Stimulated activated CD4-positive, alpha-beta T cell treated with anti-CD3 and anti-CD28 coated beads, Interleukin-2, amount 100 ng/mL, for 4 hours (primary cell): ENCODE data around the gene TRIM65.
A peak's percentile ranks its signal among the peaks of the same experiment; 100 is the strongest.

Source experiments
- DNase-seq: peaks from one replicate; pipeline ENCODE4 v3.0.0-alpha.2; 2020; ENCODE audit warnings: low read depth

TRIM65 gene

DNA sequence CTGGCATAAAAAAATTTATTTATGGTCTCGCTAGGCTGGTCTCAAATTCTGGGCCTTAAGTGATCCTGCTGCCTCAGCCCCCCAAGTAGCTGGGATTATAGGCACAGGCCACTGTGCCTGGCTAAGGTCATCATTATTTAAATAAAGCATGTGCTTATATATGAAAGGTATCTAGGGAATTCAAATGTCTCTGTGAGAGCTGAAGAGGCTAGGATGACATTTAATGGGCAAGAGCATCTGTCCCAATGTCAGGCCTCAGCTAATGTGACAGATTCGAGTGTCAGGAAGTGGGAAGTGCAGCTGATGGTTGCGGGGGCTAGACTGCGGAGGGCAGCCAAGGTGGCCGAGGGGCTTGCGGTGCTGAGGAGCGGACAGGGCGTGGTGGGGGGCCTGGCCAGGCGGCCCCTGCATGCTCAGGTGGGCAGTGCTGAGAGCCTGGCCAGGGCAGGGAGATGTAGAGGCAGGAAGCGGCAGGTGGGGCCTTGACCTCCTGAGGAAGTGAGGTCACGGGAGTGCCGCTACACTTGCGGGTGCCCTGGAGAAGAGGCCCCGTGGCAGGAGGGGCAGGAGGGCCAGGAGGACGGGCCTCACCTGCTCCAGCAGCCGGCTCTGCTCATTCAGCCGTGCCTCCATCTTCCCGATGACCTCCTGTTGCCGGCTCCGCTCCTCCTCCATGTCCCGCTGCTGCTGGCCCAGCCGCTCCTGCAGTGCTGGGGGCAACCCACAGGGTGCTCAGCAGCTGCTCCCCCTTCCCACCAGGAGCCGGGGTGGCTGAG lies 20.6 kb upstream of the TRIM65 start:
- DNase-seq, result no peak

DNA sequence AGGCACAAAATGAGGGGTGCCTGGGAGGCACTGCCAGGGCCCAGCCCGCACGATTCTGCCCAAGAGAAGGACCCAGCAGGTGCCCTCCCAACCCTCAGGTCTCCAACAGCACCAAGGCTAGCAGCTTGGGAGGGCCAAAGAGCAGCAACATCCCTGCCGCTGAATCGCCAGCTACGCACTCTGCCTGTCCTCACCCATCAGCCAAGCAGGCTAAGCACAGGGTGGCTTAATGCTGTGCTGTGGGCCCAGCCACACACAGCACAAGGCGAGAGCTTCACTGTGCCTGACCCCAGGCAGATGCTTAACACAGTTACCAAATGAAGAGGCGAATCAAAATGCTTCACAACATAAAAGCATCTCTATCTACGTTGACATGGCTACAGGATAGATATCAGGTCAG lies 18.5 kb upstream of the TRIM65 start:
- DNase-seq, result no peak

DNA sequence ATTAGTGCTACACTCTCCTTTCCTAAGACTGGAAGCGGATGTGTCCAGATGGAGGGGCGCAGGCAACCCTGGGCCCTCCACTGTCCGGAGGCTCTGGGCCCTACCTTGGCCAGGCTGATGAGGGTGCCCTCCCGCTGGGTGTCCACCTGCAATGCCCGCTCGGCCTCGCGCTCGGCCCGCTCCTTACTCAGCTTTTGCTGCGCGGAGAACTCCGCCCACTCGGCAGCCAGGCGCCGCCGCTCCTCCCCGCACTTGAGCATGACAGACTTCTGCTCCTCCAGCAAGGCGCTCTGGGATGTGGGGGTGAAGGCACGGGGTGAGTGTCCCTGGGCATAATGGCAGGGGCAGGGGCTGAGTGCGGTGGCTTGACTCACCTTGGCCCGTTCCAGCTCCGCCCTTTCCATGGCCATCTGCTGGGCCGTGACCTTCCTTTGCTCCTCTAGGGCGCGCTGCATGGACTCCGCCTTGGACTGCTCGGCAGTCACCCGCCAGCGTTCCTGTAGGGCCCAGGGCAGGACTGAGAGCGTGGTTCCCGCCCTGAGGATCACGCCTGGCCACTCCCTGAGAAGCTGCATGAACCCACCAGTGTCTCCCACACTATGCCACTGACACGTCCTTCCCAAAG lies 18.0 kb upstream of the TRIM65 start:
- no peak for DNase-seq

DNA sequence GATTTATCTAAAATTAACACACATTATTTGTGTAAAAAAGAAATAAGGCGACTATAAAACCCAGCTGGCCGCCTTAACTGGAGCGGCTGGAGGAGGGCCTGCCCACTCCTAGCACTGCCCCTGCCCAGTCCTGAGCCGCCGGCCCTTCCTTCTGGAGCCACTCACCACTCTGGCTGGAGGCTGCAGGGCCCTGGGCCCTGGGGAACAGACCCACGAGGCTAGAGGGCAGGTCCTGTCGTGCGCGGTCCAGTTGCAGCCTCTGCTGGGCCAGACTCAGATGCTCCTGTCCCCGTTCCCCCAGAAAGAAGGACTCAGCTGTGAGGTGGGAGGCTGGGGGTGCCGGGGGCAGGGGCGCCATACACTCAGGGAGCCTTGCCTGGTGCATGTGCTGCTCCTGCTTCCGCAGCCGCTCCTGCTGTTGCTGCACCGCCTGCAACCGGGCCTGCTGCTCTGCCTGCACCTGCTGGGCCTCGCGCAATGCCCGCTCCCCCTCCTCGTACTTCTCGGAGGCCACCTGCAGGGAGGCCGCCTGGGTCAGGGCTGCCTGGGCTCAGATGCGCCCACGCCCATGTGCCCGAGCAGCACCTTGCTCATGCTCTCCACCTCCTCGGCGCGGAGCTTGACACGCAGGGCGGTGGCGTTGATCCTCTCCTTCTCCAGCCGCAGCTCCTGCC lies 16.9 kb upstream of the TRIM65 start:
- no peak for DNase-seq

DNA sequence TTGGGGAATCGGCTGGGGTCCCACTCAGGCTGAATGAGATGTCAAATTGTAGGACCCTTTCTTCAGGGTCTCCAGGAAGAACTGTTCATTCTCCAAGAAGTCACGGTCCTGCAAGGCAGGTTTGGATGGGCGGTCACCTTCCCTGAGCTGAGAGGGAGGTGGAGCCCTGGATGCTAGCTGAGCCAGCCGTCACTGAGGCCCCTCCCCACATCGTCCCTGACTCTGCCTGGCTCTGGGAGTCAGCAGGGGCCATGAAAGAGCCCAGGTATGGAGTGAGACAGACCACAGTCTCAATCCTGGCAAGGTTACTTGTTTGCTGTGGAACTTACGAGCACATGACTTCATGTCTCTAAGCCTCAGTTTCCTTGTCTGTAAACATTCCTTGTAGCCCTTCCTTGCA lies 13.9 kb upstream of the TRIM65 start:
- DNase-seq, result no peak

DNA sequence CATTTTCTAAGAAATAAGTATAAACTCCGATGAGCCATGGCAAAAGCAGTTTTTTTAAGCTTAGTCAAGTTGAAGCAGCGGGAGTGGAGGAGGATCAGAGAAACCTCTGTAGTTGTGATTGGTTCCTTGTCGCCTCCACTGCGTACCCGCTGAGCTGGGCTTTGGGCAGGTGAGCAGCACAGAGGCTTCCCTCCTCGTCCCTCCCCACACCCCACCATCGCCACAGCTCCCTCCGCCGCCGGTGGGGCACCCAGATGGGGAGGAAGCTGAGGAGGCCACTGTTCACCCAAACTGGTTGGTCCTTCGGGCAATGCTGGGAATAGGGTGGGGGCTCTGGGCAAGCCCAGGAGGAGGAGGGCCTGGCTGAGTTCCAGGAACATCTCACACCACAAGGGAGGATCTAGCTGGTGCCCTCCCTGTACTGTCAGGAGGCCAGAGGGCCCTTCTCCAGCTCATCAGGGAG lies 13.1 kb upstream of the TRIM65 start:
- no peak for DNase-seq

DNA sequence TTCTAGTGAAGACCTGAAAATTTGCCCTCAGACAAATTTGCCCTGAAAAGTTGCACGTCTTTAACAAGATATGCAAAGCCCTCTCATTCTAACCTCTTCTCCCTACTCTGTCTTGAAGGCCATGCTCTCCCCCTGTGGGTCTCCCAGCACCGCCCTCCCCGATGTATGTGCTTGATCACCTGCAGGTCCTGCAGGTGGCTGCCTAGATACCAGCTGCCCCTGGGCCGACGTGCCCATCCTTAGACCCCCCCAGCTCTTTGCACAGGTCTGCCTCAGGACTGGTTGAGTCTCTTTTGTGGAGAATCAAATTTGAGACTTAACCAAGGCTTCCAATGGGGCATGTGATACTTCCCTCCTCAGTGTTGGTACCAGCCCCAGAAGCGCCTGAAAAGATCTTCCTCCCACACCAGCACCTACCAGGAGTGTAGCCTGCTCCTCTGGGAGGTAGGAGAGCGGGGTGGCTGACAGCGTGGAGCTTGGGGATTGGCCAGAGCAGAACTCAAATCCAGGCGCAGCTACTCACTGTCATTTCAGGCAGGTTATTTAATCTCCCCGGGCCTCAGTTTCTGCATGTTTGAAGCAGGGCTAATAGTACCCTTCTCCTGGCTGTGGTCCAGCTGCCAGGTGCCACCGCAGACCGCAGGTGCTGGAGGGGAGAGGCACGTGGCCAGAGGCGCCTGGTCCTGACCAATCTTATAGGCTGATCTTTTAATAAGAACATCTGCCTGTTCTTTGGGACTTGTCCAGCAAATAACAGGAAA lies 12.5 kb upstream of the TRIM65 start:
- DNase-seq, result no peak

DNA sequence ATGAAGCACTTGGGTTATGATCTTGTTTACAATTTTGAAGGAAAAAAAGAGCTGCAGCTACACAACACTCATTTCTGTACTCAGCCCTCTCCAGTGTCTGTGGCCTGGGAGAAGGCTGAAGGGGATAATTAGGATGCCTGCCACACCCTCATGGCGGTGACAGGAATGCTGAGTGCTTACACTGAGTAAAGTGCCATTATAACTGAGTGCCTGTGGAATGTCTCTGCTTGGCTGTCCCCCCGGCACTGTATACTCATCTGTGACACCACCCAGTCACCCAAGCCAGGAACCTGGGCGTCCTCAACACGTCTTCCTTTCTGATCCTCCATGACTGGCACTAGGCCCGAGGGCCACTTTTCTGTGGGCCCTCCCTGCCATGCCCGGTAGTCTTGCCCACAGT lies 11.4 kb upstream of the TRIM65 start:
- DNase-seq, result no peak

DNA sequence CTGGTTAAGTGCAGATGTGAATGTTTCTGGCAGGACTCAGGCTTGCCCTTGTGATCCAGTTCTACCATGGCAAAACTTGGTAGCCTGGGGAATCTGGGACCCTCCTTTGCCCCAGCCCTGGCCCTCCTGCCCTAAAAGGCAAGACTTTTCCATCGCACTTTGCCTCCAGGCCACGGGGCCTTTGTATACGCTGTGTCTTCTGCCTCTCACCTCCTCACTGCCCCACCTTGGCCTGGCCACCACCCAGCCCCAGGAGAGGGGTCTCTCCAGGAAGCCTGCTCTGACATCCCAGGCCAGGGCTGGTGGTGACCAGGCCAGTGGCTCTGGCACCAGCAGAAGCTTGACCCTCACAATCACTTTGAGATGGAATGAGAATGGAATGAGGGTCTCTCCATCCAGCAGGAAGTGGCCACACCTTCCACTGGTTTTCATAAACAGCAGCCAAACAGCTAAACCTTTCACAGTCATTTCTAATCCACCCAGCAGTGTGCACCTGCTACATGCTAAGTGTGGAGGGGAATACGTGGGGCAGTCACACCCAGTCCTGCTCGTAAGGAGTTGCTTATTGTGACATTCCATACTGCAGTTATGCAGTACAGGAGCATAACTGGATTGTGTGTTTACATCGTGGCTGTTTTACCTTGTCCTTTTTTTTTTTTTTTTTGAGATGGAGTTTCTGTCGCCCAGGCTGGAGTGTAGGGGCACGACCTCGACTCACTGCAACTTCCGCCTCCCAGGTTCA lies 9.6 kb upstream of the TRIM65 start:
- DNase-seq, result no peak

DNA sequence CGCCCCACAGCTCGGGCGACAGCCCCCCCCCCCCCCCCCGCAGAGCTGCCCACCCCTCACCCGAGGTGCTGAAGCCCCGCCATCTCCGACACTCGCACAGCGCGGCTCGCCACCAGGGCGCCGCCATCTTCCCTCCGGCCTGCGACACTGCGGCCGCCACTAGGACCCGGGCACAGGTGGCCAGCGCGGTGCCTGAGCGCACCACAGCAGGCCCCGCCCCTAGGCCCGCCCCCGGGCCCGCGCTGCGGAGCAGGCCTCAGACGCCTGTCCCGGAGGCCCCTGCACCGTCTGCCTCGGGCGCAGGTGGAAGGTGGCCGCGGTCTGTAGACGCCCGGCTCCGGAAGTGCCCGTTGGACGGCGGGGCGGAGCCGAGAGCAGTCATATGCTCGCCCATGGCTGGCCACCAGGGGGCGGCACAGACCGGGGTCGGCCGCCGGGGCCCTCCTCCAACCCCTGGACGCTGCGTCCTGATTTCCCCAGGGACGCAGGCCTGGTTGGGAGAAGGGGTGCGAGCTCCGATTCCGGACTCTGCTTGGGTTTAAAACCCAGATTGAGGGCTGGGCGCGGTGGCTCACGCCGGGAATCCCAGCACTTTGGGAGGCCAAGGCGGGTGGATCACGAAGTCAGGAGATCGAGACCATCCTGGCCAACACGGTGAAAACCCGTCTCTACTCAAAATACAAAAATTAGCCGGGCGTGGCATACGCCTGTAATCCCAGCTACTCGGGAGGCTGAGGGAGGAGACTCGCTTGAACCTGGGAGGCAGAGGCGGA lies 8.2 kb upstream of the TRIM65 start, which contains the start of gene MRPL38:
TSS of gene MRPL38 (minus strand) at position 136 of the 773 bp plus-strand sequence. CDS start at position 127, 9 bp downstream.
- DNase-seq, result peak; percentile 83

DNA sequence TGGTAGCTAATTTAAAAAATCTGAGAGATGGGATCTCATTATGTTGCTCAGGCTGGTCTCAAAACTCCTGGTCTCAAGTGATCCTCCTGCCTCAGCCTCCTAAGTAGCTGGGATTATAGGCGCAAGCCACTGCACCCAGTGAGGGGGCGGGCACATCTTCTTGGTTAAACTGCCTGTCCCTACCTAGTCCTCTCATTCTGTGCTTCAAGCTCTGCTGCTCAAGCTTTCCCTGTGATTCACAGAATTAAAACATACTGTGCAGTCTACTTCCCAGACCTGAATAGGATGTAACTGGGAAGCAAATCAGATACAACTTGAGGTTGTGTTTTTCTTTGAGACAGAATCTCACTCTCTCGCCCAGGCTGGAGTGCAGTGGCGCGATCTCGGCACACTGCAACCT lies 5.7 kb upstream of the TRIM65 start:
- no peak for DNase-seq

DNA sequence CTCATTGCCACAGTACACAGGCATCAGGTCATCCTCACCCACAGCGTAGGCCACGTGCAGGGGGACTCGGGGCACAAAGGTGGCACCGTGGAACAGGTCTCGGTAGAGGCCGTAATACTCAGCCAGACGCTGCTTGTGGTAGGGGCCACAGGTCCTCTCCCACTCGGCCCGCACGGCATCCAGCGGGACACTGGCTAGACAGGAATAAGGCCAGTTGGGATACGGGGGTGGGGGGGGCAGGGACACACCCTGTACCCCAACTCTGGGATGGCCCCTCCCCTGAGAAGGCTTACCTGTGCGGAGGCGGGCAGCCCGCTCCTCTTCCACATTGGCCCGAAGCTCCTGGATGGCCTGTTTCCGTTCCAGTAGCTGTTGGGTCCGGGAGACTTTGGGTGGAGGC lies 5.0 kb upstream of the TRIM65 start:
- no peak for DNase-seq

DNA sequence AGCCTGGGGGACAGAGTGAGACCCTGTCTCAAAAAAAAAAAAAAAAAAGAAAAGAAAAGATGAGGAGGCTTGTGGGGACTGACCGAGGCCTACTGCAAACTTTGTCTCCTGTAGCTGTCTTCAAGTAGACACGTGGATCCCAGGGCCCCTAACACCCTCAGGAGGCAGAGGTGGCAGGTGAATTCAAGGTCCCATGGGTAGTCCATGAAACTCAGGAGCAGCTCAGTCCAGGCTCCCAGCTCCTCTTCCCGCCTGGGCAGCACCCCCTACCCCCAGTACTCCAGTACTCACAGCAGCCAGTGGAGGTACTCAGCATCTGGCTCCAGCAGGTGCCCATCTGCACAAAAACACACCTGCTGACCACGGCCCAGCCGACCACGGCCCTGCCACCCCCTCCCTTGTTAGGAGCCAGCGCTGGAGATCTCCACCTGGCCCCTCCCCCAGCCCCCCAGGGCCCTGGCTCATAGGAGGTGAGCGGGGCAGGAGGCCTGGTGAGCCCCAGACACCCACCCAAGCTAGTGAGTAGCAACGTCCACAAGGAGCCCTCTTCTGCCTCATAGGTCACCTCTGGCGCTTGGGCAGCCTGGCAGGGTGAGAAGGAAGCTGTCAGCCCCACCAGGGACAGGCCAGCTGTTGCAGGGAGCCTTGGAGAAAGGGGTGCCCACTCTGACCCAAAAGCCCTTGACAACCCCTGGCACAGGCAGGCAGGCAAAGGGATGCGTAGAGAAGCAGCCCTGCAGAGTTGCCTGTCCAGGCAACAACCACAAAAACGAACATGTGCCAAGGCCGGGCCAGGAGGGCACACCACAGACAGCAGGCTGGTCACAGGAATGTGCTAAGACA lies 4.2 kb upstream of the TRIM65 start:
- DNase-seq, result no peak

DNA sequence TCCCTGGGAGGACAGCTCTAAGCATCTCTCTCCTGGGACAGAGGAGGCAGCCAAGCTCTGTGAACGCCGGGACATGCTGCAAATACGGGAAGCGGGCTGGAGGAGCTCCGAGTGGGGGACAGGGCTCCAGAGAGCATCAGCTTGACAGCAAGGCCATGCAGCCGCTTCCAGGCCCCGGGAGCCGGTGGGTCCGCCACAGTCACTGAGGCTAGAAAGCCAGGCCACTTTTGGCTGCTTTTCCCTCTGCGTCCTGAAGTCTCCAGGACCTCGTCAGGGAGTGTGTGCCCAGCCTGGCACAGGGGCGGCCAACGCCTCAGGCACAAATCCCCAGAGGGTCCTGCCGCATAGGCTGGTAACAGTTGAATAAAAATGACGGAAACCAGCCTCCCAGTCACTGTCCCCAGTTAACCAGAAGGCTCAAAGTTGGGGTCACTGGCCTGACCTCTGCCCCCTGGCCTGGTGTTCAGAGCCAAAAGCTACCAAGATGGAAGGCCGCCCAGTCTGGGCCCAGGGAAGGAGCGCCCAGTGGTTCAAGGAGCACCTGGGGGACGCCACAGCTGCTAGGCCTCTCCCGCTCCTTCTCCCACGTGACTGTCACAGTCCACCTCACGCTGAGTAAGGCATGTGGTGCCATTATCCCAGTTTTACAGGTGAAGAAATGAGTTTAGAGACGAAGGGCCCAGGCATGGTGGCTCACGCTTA lies 3.2 kb upstream of the TRIM65 start:
- no peak for DNase-seq

DNA sequence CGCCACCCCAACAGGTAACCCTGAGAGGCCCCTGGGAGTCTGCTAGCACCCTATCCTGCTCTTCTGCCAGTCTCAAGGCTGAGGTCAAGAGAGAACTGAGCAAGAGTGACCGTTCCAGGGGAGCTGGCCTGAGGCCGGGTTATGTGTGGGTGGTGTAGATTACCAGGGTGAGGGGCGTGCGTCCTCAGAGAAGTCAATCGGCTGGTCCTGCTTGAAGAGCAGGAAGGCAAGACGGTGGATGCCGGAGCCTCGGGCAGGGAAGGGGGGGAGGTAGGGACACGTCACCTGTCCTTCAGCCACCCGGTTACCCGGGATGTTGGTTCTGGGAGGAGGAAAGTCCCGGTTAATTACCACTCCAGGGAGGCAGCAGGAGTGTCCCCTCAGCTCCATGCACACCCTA lies 2.6 kb upstream of the TRIM65 start:
- no peak for DNase-seq

DNA sequence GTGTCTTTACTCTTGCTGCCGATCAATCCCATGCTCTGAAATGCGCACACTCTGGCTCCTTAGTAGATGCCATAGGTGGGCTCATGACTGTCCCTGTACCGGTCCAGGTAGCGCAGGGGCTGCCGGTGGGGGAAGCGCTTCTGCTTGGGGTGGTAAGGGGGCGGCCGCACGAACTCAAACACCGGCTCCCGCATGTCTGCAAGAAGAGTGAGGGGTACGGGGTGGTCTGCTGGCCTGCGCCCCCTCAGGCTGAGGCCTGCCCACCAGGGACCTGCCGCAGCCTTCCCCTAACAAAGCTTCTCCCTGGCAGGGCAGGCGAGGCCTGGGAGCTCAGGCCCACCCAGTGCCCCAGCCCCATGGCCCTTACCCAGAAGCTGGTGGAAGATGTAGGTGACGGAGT lies 2.0 kb upstream of the TRIM65 start:
- no peak for DNase-seq

DNA sequence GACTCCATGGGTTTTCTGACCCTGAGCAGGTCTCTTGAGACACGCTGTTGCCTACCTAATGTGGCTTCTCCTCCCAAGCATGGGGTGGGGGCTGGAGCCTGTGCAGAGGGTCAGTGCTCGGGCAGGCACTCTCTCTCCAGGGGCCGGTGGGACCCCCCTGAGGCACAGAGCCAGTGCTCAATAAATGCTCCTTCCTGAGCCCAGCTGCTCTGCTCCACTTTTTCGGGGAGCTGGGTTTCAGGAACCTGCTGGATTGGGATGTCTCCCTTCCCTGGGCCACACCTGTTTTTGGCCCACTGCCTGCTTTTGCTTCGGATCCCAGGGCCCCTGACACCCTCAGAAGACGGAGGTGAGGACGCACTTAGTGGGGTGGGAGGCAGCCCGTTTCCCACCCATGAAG lies 1.3 kb upstream of the TRIM65 start:
- DNase-seq, result no peak

DNA sequence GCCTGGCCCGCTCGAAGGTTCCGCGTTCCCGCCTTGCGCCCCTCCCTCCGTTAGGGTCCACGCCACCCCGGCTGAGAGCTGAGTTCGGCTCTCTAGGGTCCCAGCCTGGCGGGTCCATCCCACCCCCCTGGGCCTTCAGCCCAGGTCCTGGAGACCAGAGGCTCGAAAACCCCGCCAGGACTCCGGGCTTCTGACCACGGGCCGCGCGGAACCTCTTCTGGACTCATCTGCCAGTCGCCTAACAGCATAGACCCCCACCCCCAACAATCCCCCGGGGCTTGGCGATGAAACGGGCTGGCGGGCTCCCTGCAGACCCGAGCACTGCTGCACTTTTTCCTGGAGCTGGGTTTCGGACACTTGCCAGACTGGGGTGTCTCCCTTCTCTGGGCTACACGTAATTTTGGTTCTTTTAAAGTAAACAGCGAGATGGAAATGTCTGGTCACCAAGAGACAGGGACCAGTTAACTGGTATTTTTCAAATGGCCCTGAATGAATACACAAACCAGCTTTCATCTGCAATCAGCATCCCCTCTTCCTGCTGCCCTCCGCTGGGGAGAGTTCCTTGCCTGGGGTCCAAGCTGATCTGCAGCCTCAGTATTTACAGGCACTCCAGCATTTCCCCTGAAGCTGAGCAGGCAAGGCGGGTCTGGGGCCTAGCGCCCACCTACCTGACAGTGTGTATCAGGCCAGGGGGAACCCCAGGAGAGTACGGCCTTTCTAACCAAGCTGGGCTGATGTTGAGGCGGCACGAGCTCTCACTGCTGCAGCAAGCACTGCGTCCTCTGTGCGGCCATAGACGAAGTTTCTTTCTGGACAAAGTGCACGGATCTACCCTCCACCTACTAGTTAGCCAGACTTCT lies 639 bp upstream of the TRIM65 start:
- DNase-seq, result no peak
